Medulla oblongata (tissue), 1 donor: Measurements from ENCODE around the gene CARD8.

Experiments used
- DNase-seq: peaks from one replicate; pipeline ENCODE4 v3.0.0-alpha.2; 2015; ENCODE audit errors: extremely low spot score

CARD8 gene

GRCh38 chr19:48171710-48172109 is 84.0 kb downstream of the CARD8 start:
- DNase-seq: no peak

GRCh38 chr19:48170817-48171347 is 84.8 kb downstream of the CARD8 start:
- no peak for DNase-seq

DNA sequence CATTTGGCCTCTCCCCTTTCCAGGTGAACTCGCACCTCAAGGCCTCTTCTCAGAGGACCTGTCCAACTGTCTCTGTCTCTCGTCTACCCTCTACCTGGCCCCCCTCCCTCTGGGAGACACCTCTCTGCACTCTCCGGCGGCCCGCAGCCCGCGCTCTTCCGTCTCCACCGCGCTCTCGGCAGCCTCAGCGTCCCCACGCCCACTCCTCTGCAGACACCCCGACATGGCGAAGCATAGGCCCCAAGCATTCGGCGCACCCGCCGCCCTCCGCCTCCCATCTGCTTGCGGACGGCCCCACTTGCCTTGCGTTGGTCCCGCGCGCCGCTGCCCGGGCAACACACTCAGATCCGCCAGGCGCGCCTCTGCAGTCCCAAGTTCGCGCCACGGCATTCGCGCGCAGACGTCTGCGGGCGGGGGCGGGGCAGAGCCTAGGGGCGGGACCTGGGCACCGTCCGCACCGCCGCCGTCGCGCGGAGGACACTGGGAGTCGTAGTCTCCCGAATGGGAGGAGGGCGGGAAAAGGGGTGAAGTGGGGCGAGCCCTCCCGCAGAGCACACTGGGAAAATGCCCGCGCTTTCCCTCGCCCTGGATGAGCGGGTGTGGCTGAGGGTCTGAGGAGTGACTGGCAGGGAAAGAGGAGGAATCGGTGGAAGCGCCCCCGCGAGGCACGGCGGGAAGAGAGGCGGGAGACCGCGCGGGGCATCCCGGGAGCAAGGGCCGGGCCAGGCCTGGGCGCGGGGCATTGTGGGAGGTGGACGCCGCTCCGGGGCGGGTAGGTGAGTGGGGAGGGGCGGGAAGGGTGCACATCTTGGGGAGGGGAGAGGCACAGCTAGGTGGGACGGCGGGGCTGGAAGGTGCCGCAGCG is 85.5 kb downstream of the CARD8 start, which contains the start of the genes LIG1 and ZSWIM9:
TSS of gene LIG1 (minus strand) at position 406 of the 865 bp plus-strand sequence. CDS start 4,778 bp downstream, outside the sequence.
TSS of gene ZSWIM9 (plus strand) at position 742 of the 865 bp plus-strand sequence. CDS start 1,123 bp downstream, outside the sequence.
- DNase-seq: peak; percentile 95

DNA sequence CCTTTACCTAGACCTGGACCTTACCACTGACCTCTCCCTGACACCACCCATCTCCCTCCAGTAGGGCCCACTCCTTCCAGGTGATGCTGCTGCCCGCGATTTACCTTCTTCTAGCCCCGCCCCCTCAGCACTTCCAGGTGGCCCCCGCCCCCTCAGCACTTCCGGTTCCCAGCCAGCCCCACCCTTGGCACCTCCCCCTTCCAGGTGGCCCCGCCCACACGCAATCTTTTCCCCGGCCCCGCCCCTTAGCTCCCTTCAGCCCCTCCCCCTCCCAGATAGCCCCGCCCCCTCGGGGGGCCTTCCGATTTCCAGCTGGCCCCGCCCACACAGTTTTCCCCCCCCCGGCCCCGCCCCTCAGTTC is 86.2 kb downstream of the CARD8 start:
- peak; percentile 30 for DNase-seq

DNA sequence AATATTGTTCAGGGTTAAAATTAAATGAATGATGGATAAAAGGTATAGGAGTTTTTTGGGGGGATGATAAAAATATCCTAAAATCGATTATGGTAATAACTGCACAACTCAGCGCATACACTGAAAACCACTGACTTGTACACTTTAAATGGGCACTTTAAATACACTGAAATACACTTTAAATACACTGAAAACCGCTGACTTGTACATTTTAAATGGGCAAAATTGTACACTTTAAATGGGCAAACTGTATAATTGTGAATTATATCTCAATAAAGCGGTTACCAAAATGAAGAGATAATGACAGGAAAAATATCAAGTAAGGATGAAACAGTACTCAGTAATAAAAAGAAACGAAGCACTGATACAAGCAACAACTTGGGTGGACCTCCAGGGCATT is 87.0 kb downstream of the CARD8 start:
- DNase-seq: no peak

GRCh38 chr19:48158210-48158790 is 97.4 kb downstream of the CARD8 start:
- no peak for DNase-seq
